ENCODE measurements around the gene RMDN2.

DNA sequence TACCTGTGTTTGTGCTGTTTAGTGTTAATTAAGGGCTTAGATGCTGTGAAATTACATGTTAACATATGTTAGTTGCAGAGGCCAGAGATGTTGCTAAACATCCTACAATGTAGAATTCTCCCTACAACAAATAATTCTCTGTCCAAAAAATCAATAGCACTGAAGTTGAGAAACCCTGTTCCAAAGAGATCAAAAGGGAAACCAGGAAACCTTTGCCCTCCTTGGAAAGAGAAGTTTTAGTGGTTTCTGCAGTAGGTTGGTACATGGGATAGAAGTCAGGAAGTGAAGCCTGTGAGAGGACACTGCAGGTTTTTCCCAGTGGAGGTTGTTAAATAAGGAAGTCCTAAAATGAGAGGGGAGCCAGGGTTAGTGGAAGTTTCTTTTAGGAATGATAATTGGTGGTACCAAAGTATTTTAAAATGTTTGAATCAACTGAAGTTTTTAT, 6.3 kb upstream of the RMDN2 start:
- TF ChIP-seq, protein P1, sequence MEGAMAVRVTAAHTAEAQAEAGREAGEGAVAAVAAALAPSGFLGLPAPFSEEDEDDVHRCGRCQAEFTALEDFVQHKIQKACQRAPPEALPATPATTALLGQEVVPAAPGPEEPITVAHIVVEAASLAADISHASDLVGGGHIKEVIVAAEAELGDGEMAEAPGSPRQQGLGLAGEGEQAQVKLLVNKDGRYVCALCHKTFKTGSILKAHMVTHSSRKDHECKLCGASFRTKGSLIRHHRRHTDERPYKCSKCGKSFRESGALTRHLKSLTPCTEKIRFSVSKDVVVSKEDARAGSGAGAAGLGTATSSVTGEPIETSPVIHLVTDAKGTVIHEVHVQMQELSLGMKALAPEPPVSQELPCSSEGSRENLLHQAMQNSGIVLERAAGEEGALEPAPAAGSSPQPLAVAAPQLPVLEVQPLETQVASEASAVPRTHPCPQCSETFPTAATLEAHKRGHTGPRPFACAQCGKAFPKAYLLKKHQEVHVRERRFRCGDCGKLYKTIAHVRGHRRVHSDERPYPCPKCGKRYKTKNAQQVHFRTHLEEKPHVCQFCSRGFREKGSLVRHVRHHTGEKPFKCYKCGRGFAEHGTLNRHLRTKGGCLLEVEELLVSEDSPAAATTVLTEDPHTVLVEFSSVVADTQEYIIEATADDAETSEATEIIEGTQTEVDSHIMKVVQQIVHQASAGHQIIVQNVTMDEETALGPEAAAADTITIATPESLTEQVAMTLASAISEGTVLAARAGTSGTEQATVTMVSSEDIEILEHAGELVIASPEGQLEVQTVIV (CRISPR knock-in tag; IDR thresholded peaks at IDR 0.05; ENCODE audit: borderline replicate concordance), result no peak
- TF ChIP-seq ZFX (CRISPR knock-in tag; IDR thresholded peaks at IDR 0.05), result no peak
- TF ChIP-seq, protein P2, sequence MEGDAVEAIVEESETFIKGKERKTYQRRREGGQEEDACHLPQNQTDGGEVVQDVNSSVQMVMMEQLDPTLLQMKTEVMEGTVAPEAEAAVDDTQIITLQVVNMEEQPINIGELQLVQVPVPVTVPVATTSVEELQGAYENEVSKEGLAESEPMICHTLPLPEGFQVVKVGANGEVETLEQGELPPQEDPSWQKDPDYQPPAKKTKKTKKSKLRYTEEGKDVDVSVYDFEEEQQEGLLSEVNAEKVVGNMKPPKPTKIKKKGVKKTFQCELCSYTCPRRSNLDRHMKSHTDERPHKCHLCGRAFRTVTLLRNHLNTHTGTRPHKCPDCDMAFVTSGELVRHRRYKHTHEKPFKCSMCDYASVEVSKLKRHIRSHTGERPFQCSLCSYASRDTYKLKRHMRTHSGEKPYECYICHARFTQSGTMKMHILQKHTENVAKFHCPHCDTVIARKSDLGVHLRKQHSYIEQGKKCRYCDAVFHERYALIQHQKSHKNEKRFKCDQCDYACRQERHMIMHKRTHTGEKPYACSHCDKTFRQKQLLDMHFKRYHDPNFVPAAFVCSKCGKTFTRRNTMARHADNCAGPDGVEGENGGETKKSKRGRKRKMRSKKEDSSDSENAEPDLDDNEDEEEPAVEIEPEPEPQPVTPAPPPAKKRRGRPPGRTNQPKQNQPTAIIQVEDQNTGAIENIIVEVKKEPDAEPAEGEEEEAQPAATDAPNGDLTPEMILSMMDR (IDR thresholded peaks at IDR 0.05 in 2 of 3, conservative IDR thresholded peaks at IDR 0.05 in 1 of 3; ENCODE audit: insufficient read depth in 2 of 3, low read depth in 1 of 3, low read length in 3 of 3), result no peak
- TF ChIP-seq NFYB (IDR thresholded peaks at IDR 0.05; ENCODE audit: extremely low read depth, insufficient read length), result no peak
- no peak for TF ChIP-seq NBN (IDR thresholded peaks at IDR 0.05; ENCODE audit: low read depth)
- TF ChIP-seq TAF1 (IDR thresholded peaks at IDR 0.05; ENCODE audit: control insufficient read depth, extremely low read depth, insufficient read depth, low read length, severe bottlenecking), result no peak
- no peak for TF ChIP-seq SIN3A (IDR thresholded peaks at IDR 0.05; ENCODE audit: borderline replicate concordance in 2 of 2, control insufficient read depth in 1 of 2, low read depth in 2 of 2, low read length in 2 of 2)
- no peak for TF ChIP-seq ZNF644 (tag; IDR thresholded peaks at IDR 0.05; ENCODE audit: low read depth)
- TF ChIP-seq SMARCB1 (IDR thresholded peaks at IDR 0.05; ENCODE audit: insufficient read length, low read depth), result no peak

All from K562 (cell line).